AG04449 (cell line): Measurements from ENCODE around the gene FAM204A.

ENCODE experiments used
- CTCF ChIA-PET: fragments of 350-600 bp; formaldehyde crosslinking; extraction: SDS; loops from one replicate; lab custom pipeline; 2021; ENCODE audit warnings: antibody characterized with exemption; lab: Yijun Ruan, JAX
- POLR2A ChIA-PET: fragments of 400-600, 350-600 bp; formaldehyde crosslinking; extraction: SDS; loops from one replicate; lab custom pipeline; 2020; ENCODE audit warnings: antibody characterized with exemption, inconsistent platforms; lab: Yijun Ruan, JAX
- DNase-seq: peaks from one replicate; pipeline ENCODE4 v3.0.0-alpha.2; 2010; ENCODE audit warnings: low read depth, low spot score
- H3K4me3 ChIP-seq: 2 replicates; pipeline ENCODE4 v1.5.1; 2011; ENCODE audit warnings: low read depth, mild to moderate bottlenecking, control low read depth, low read length
- TF ChIP-seq, protein P1 (sequence below): IDR thresholded peaks from one replicate; pipeline ENCODE4 v1.5.1; 2011; ENCODE audit warnings: mild to moderate bottlenecking, moderate library complexity, low read length, control low read depth, inconsistent platforms; ENCODE audit not compliant: insufficient read depth; ENCODE audit errors: missing control alignments

The FAM204A gene

DNA sequence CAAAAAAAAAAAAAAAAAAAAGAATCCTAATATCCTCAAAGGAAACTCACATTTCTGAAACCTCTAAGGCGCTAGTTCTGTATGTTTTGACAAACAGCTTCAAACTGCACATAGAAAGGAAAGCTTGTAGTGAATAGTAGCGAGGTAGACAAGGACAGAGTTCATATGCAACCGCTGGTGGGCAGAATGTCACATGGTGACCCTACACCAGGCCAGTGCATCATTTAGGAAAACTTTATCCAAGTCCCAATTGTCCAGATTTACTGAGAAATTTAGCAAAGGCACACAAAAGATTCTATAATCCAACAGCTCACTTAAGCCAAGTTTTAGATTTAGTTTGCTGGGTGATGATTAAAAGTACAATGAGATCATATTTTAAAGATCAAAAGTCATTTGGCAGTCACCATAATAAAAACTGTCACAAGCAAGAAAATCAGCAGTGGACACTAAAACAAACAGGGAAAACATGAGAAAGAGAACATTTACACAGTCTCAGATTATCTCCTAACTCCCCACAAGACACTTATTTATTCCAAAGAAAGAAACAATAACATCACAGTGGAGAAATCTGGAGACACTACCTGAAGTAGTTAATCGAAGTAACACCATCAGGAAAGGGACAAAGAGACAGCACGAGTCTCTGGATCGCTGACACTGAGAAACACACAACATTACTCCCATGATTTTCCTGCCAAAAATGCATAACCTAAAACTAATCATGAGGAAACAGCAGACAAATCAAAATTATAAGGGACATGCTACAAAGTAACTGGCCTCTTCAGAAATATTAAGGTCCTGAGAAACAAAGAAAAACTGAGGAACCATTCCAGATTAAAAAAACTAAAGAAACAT, 20.2 kb downstream of the FAM204A start:
- no peak overlapping the region for H3K4me3 ChIP-seq
- ChIA-PET POLR2A (no interaction called here), CTCF (no interaction called here)
- DNase-seq: no peak
- TF ChIP-seq, protein P1, sequence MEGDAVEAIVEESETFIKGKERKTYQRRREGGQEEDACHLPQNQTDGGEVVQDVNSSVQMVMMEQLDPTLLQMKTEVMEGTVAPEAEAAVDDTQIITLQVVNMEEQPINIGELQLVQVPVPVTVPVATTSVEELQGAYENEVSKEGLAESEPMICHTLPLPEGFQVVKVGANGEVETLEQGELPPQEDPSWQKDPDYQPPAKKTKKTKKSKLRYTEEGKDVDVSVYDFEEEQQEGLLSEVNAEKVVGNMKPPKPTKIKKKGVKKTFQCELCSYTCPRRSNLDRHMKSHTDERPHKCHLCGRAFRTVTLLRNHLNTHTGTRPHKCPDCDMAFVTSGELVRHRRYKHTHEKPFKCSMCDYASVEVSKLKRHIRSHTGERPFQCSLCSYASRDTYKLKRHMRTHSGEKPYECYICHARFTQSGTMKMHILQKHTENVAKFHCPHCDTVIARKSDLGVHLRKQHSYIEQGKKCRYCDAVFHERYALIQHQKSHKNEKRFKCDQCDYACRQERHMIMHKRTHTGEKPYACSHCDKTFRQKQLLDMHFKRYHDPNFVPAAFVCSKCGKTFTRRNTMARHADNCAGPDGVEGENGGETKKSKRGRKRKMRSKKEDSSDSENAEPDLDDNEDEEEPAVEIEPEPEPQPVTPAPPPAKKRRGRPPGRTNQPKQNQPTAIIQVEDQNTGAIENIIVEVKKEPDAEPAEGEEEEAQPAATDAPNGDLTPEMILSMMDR: no peak

DNA sequence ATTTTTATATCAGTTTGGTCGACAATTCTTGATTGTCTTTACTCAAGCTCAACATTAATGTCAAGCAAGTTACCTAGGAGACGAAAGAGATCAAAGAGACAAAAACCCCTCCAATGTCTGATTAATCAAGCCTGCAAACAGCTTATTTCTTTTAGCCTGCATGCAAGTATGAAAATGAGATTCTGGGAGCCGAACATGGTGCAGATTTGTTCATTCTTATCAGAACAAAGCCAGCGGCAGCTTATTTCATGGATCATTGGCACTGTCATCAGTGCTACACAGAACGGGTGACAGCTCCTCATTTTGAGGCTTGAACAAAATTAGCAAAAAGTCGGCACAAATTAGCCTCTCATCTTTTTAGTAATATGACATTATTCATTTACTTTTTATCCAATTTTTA, 26.5 kb downstream of the FAM204A start:
- H3K4me3 ChIP-seq: no peak overlapping the region
- no peak for DNase-seq
- TF ChIP-seq, protein P1: no peak
- ChIA-PET POLR2A (interaction anchor here (0.6 kb wide), 1 partner anchor 122 kb away, joined by 3 read pairs; no protein-coding TSS in a partner anchor), CTCF (no interaction called here)

DNA sequence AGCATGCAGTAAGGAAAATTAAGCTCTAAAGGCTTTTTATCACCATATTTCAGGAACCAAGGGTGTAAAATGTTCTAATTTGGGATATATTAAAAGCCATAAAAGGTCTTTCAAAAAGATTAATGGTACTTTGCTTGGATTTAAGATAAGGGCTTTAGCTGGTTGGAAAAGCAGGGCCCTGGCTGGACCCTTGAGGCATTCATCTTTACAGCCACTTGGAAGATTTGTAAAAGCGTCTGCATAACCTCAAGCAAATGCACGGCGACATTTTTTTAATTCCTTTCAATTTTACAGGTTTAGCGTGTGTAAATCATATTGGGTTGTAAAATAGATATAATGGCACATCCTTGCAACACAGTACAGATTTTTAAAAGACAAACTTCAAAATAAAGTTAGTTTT, 27.2 kb downstream of the FAM204A start:
- TF ChIP-seq, protein P1: no peak
- ChIA-PET POLR2A (interaction anchor here (0.6 kb wide), 1 partner anchor 123 kb away, joined by 3 read pairs; no protein-coding TSS in a partner anchor), CTCF (no interaction called here)
- H3K4me3 ChIP-seq: no peak overlapping the region
- no peak for DNase-seq

DNA sequence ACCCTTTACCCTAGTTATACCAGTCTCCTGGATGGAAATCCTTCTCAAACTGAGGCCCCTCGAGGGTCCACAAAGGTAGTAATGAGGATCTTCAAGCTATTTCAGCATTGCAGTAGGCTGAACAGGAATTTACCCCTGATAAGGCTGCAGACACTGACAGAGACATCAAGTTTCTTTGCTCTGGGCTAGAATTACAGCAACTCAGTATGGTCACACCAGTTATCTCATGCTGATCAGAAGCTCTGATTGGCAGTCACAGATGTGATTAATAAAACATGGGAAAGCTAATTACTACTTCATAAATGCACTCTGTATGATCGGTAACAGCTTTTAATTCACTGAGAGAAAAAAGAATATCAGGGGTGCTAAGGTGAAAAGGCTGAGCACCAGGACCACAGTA, 30.6 kb downstream of the FAM204A start:
- POLR2A ChIA-PET: no interaction called here
- H3K4me3 ChIP-seq: no peak overlapping the region
- TF ChIP-seq, protein P1: no peak
- DNase-seq: no peak
- CTCF ChIA-PET: no interaction called here

DNA sequence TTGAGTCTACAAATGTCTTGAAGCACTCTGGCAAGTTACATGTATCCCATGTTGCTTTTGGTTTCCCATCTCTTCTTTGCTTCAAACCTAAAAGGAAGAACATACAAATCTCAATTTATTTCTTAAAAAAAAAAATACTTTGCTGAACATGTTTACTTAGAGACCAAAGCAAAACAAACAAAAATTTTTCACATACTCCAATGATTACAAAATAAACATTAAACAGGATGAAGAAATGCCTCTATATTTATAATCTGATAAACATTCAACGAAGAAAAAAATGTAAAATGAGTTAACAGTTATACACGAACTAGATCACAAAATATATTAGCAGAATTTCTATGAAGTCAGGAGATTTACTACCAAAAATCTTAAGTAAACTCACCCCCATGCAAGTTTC, 31.3 kb downstream of the FAM204A start:
- TF ChIP-seq, protein P1: no peak
- no peak for DNase-seq
- ChIA-PET POLR2A (no interaction called here), CTCF (no interaction called here)
- no peak overlapping the region for H3K4me3 ChIP-seq

DNA sequence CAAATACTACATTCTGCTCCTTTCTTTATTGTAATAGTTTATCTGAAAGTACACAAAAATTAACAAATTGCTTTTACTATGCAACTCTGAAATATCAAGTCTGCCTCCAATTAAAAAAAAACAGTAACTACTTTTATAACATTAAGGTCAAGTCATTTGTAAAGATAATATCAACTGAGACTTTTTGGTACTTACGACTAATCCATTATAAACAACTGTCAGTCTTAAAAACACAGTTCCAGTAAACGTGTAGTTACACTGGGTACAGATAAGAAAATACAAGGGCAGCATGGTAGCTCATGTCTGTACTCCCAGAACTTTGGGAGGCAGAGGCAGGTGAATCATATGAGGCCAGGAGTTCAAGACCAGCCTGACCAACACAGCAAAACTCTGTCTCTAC, 32.2 kb downstream of the FAM204A start:
- no peak for DNase-seq
- no peak overlapping the region for H3K4me3 ChIP-seq
- ChIA-PET CTCF (no interaction called here), POLR2A (no interaction called here)
- TF ChIP-seq, protein P1: no peak
